SK-N-SH treated with all-trans-retinoic acid at 6 μM for 48 hours (cell line): Measurements from ENCODE around the gene KRTAP1-5.

ENCODE experiments used
- ARNTL ChIP-seq: fragments of 450-650 bp; formaldehyde crosslinking; IDR thresholded peaks from 2 replicates; pipeline ENCODE4 v1.5.0; 2020; ENCODE audit warnings: low read depth, mild to moderate bottlenecking, moderate library complexity, borderline replicate concordance
- BACH2 ChIP-seq: fragments of 250-450 bp; sonication (Bioruptor Pico); IDR thresholded peaks from 2 replicates; pipeline ENCODE4 v1.9.0; 2021; ENCODE audit warnings: mild to moderate bottlenecking, borderline replicate concordance
- CREB5 ChIP-seq: fragments of 250-450 bp; sonication (Bioruptor Pico); IDR thresholded peaks from 2 replicates; pipeline ENCODE4 v1.5.1; 2020; ENCODE audit warnings: low read depth, mild to moderate bottlenecking, moderate library complexity
- CSRNP3 ChIP-seq: fragments of 250-450 bp; sonication (Bioruptor Pico); IDR thresholded peaks from 2 replicates; pipeline ENCODE4 v1.5.1; 2021; ENCODE audit warnings: mild to moderate bottlenecking, moderate library complexity
- OSR1 ChIP-seq: fragments of 250-450 bp; sonication (Bioruptor Pico); IDR thresholded peaks from 2 replicates; pipeline ENCODE4 v1.8.0; 2022; ENCODE audit warnings: moderate library complexity, mild to moderate bottlenecking, inconsistent platforms
- PATZ1 ChIP-seq: fragments of 250-450 bp; sonication (Bioruptor Pico); IDR thresholded peaks from 2 replicates; pipeline ENCODE4 v1.8.0; 2020; ENCODE audit warnings: mild to moderate bottlenecking, moderate library complexity, borderline replicate concordance
- PPARA ChIP-seq: fragments of 250-450 bp; sonication (Bioruptor Pico); IDR thresholded peaks from 2 replicates; pipeline ENCODE4 v1.5.0; 2020; ENCODE audit warnings: mild to moderate bottlenecking, borderline replicate concordance
- RARB ChIP-seq: fragments of 250-450 bp; sonication (Bioruptor Pico); IDR thresholded peaks from 2 replicates; pipeline ENCODE4 v1.8.0; 2021; ENCODE audit warnings: mild to moderate bottlenecking, moderate library complexity
- TOX ChIP-seq: fragments of 250-450 bp; sonication (Bioruptor Pico); IDR thresholded peaks from 2 replicates; pipeline ENCODE4 v1.8.0; 2021; ENCODE audit warnings: mild to moderate bottlenecking, moderate library complexity, borderline replicate concordance
- ZC3H10 ChIP-seq: fragments of 250-450 bp; sonication (Bioruptor Pico); IDR thresholded peaks from 2 replicates; pipeline ENCODE4 v1.5.1; 2021; ENCODE audit warnings: mild to moderate bottlenecking, moderate library complexity
- ZFP3 ChIP-seq: fragments of 250-450 bp; sonication (Bioruptor Pico); IDR thresholded peaks from 2 replicates; pipeline ENCODE4 v1.5.0; 2020; ENCODE audit warnings: mild to moderate bottlenecking, moderate library complexity

GRCh38 chr17:41020336-41020735 is 6.7 kb downstream of the KRTAP1-5 start:
- TF ChIP-seq ZFP3 (no peak), CREB5 (CRISPR knock-in tag) (no peak), ARNTL (CRISPR knock-in tag) (no peak), RARB (CRISPR knock-in tag) (no peak), PATZ1 (CRISPR knock-in tag) (no peak), CSRNP3 (no peak), ZC3H10 (CRISPR knock-in tag) (no peak), PPARA (no peak), TOX (CRISPR knock-in tag) (no peak), OSR1 (CRISPR knock-in tag) (no peak), BACH2 (no peak)
